BJ (cell line): ENCODE results near the gene SKA3. TPM values are rescaled to one million over a fixed set of nuclear protein-coding genes. Genes with fewer than 3 reads are reported as not detected.
A peak's percentile ranks its signal among the peaks of the same experiment; 100 is the strongest.
"Not testable (repeated sequence)": the region's sequence is repeated elsewhere in the genome, so short reads cannot be mapped to it uniquely, and the experiment has no call there.

Experiments
- CTCF ChIA-PET: fragments of 350-600 bp; formaldehyde crosslinking; extraction: SDS; loops from one replicate; lab custom pipeline; 2021; ENCODE audit warnings: antibody characterized with exemption, inconsistent platforms; lab: Yijun Ruan, JAX
- POLR2A ChIA-PET: fragments of 300-600 bp; sonication (Branson Sonifier 250); formaldehyde crosslinking; extraction: SDS; loops from one replicate; lab custom pipeline; 2021; ENCODE audit warnings: antibody characterized with exemption; lab: Charles Lee
- DNase-seq: peaks from one replicate; pipeline ENCODE4 v3.0.0-alpha.2; 2011; ENCODE audit warnings: low read depth
- H3K27me3 ChIP-seq: 2 replicates; pipeline ENCODE4 v1.6.0; 2011; ENCODE audit warnings: low read length; ENCODE audit not compliant: control insufficient read depth, insufficient read depth
- H3K36me3 ChIP-seq: 2 replicates; pipeline ENCODE4 v1.5.1; 2011; ENCODE audit warnings: low read length; ENCODE audit not compliant: control insufficient read depth, insufficient read depth
- H3K4me3 ChIP-seq: 2 replicates; pipeline ENCODE4 v1.5.1; 2011; ENCODE audit warnings: low read depth, mild to moderate bottlenecking, control low read depth, low read length
- polyA plus RNA-seq: library from polyadenylated mRNA; depleted of rRNA; stranded (reverse); fragments of >200 nt; gene quantifications from 2 replicates; pipeline ENCODE4 v1.2.3, GENCODE V29; 2011
- TF ChIP-seq, protein P1 (sequence below): IDR thresholded peaks from 2 replicates; pipeline ENCODE4 v1.5.1; 2011; ENCODE audit warnings: low read depth, mild to moderate bottlenecking, control low read depth, inconsistent platforms, low read length, moderate library complexity; ENCODE audit not compliant: insufficient read depth

SKA3 gene
- polyA plus RNA-seq, 1 experiment: 5.9 TPM

GRCh38 chr13:21176982-21177284 lies 581 bp upstream of the SKA3 start:
- POLR2A ChIA-PET: no interaction called here
- Histone ChIP-seq H3K4me3 (peak overlapping the region; percentile 78), H3K36me3 (peaks cover 3% of the 10 kb centered on the region; the same call in 1 of the 2 replicates), H3K27me3 (no peaks in the 10 kb centered on the region)
- TF ChIP-seq, protein P1, sequence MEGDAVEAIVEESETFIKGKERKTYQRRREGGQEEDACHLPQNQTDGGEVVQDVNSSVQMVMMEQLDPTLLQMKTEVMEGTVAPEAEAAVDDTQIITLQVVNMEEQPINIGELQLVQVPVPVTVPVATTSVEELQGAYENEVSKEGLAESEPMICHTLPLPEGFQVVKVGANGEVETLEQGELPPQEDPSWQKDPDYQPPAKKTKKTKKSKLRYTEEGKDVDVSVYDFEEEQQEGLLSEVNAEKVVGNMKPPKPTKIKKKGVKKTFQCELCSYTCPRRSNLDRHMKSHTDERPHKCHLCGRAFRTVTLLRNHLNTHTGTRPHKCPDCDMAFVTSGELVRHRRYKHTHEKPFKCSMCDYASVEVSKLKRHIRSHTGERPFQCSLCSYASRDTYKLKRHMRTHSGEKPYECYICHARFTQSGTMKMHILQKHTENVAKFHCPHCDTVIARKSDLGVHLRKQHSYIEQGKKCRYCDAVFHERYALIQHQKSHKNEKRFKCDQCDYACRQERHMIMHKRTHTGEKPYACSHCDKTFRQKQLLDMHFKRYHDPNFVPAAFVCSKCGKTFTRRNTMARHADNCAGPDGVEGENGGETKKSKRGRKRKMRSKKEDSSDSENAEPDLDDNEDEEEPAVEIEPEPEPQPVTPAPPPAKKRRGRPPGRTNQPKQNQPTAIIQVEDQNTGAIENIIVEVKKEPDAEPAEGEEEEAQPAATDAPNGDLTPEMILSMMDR: no peak
- CTCF ChIA-PET: interaction anchor here (0.8 to 2.8 kb wide), 3 partner anchors 11 to 233 kb away, joined by 3 to 11 read pairs (median 9); no protein-coding TSS in a partner anchor
- no peak for DNase-seq

- peak overlapping the region; percentile 78 for H3K4me3 ChIP-seq
- H3K27me3 ChIP-seq: no peaks in the 10 kb centered on the region
- peak; percentile 4 for DNase-seq
- H3K36me3 ChIP-seq: peaks cover 3% of the 10 kb centered on the region; the same call in 1 of the 2 replicates
- CTCF ChIA-PET: interaction anchor here (2.8 kb wide), 1 partner anchor 232 kb away, joined by 11 read pairs; no protein-coding TSS in a partner anchor
- POLR2A ChIA-PET: no interaction called here
- TF ChIP-seq, protein P1: no peak
These were observed 617 bp downstream of the SKA3 start for GRCh38 chr13:21175656-21176214.

DNA sequence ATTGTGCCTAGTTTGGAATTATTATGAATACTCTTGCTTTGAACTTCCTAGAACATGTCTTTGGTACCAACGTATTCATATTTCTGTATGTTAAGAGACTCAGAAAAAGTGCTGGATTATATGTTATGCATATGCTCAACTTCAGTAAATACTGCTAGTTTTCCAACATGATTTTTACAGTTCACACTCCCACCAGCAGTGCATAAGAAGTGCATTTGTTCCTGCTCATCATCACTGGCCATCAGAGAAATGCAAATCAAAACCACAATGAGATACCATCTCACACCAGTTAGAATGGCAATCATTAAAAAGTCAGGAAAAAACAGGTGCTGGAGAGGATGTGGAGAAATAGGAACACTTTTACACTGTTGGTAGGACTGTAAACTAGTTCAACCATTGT lies 2.6 kb downstream of the SKA3 start:
- DNase-seq, POLR2A ChIA-PET, H3K4me3 ChIP-seq, H3K36me3 ChIP-seq, H3K27me3 ChIP-seq, CTCF ChIA-PET: not testable (repeated sequence)

DNA sequence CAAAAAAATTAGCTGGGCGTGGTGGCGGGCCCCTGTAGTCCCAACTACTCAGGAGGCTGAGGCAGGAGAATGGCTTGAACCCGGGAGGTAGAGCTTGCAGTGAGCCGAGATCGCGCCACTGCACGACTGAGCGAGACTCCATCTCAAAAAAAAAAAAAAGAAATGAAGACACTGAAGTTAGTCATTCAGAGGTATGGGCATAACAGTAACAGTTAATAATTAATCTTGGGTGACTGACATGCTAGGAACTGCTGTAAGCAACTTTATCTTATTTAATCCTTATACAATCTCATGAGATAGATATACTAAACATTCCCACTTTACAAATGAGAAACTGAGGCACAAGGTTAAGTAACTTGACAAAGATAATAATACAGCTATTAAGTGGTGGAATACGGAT lies 4.9 kb downstream of the SKA3 start:
- TF ChIP-seq, protein P1: no peak
- Histone ChIP-seq H3K27me3 (no peaks in the 10 kb centered on the region), H3K4me3 (no peak overlapping the region), H3K36me3 (no peaks in the 10 kb centered on the region)
- no peak for DNase-seq
- ChIA-PET POLR2A (no interaction called here), CTCF (no interaction called here)

DNA sequence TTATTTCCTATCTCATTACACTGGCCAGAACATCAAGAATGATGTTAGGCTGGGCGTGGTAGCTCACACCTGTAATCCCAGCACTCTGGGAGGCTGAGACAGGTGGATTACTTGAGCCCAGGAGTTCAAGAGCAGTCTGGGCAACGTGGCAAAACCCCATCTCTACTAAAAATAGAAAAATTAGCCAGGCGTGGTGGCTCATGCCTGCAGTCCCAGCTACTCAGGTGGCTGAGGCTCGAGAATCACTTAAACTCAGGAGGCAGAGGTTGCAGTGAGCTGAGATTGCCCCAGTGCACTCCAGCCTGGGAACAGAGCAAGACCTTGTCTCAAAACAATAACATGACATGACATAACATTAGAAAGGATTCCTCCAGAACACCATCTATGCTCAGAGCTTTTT lies 10.7 kb downstream of the SKA3 start:
- DNase-seq, H3K4me3 ChIP-seq, POLR2A ChIA-PET, H3K27me3 ChIP-seq, H3K36me3 ChIP-seq: not testable (repeated sequence)
- CTCF ChIA-PET: interaction anchor here (0.6 to 2.8 kb wide), 2 partner anchors 12 to 404 kb away, joined by 3 to 9 read pairs; partner anchors contain the start of genes MRPL57 and SKA3

DNA sequence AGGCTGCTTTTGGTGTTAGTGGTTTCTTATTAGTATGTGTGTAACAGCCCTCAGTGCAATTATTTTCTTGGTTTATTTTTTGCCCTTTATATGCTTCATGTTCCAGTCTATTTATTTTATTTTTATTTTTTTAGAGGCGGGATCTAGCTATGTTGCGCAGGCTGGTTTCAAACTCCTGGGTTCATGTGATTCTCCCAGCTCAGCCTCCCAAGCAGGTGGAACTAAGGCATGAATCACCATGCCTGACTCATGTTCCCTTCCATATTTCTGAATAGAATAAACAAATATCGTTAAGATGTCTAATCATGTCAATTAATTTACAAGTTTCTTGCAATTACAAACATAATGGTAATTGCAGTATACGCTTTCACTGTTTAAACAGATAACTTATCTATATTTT lies 11.7 kb downstream of the SKA3 start:
- TF ChIP-seq, protein P1: no peak
- CTCF ChIA-PET: interaction anchor here (0.6 to 2.8 kb wide), 3 partner anchors 10 to 15 kb away, joined by 3 to 9 read pairs (median 4); partner anchors contain the start of genes MRPL57 and SKA3
- Histone ChIP-seq H3K4me3 (no peak overlapping the region), H3K27me3 (no peaks in the 10 kb centered on the region), H3K36me3 (no peaks in the 10 kb centered on the region)
- POLR2A ChIA-PET: no interaction called here
- DNase-seq: no peak
